Measurements from ENCODE around the gene CTRL. TPM values are rescaled to one million over a fixed set of nuclear protein-coding genes. Genes with fewer than 3 reads are reported as not detected.
"Not testable (repeated sequence)": the region's sequence is repeated elsewhere in the genome, so short reads cannot be mapped to it uniquely, and the experiment has no call there.

CTRL gene
- total RNA-seq, 1 donor from 2014 or later, result 1.1 TPM

DNA sequence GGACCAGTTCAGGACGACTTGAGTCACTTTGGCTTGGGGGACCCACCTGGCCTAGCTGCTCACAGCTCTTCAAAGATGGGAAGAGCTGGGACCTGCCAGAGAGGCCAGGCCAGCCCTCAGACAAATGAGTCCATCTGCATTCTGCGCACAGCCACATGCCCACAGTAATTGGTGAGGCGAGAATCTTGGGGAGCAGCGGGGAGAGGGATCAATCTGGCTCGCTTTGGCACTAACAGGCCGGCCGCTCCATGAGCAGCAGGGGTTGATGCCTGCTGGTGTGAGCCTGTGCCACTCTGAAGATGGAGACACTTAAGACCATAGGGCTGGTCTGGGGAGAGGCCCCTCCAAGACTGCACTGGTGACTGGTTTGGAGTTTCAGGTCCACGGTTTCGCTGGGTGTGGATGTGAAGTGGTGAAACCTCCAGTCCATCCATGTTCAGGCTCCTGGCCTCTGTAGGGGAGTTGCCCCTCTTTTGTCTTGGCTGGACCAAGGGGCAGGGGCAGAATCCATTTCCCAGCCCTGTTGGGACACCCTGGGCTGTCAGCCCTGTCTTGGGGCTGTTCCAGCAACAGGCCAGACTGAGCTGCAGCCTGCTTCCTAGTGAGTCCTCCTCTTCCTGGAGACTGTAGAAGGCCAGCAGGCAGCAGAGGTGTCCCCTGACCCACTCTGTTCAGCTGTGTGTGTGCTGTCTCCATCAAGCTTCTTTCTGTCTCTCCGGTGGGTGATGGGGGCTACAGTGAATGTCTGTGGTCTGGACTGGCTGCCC lies 7.3 kb downstream of the CTRL start:
- DNase-seq (ENCODE audit: low spot score), result no peak

DNA sequence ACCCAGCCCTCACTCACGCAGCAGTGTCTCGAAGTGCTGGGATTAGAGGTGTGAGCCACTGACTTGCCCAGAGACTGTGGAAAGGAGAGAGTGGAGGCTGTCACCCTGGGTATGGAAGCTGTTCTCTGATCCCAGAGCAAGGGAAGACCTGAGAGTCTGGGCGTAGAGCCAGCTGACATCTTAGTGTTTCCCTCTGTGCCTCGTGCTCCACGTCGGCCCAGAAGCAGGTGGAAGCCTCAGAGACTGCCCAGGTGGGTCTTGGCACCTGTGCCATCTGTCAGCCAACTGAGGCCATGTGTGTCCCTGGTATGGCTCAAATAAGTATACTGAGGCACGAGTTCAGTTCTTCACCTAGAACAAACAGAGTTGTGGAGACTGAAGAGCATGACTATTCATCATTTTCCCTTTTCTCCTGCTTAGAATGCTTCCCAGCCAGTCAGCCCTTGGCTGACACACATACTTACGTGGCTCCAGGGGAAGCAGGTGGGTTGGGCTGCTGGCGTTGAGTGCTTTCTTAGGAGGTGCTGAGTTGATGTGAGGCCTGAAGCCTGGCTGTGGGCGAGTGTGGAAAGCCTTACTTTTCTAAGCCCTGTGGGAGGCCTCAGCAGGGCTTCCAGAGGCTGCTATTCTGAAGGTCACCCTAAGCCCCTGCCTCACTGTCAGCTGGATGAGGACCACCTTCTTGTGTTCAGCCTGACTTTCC lies 8.1 kb downstream of the CTRL start:
- no peak for DNase-seq (ENCODE audit: low spot score)

DNA sequence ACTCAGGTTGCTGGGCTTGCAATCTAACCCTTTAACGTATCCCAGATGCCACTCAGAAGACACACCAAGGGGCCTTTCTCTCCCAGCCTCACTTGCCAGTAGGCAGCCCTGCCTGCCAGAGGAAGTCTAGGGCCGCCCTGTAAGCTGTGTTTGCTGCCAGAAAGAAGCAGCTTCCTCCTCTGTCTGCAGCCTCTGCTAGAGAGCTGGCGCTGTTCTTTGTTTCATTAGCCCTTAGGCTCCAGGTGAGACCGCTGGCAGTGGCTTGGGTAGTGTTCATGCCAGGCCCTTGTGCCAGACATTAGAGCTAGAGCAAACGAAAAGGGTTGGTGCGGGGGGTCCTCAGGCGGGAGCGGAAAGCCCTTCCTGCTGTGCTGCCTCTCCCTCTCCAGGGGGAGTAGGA lies 8.9 kb downstream of the CTRL start:
- no peak for DNase-seq (ENCODE audit: low spot score)

DNA sequence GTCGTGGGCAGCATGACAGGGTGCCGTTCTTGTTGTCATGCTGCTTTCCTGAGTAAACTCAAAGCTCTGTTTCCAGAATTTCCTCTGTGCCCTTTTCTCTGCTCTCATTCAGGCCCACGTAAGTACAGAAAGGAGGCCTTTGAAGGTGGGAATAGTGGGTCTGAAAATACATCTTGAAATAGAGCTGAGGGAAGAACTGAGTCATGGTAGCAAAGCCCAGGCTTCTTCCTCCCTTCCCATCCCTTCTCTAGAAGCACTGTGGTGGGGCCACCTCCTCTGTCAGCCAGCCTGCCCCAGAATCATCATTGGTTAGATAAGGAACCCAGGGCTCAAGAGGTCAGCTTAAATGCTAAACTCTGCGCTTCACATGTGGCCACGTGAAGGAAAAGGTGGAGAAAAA lies 9.4 kb downstream of the CTRL start:
- no peak for DNase-seq (ENCODE audit: low spot score)

DNA sequence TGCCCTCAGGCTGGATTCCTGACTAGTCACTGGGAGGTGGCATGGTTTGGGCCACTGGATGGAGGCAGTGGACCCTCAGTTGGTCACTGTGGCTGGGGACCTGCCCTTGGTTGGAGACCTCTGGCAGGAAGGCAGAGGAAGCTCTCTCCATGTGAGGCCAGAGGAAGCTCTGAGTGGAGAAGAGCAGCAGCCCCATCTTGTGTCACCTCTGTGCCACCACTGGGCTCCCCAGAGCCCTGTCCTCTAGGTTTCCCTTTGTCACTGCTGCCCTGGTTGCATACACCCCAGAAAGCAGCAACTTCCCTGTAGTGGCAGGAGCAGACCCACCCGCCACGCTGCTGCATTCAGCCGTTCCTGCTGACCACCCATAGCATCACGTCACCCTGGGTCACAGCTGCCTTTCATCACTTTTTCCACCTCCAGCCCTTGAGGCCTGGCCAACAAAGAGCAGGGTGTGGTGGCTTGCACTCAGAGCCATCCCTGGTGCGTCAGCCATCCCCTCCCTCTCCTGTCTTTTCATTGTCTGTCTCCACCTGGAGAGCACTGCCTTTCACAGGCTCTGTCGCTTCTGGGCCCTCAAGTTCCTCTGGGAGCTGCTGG lies 11.9 kb downstream of the CTRL start:
- no peak for DNase-seq (ENCODE audit: low spot score)

DNA sequence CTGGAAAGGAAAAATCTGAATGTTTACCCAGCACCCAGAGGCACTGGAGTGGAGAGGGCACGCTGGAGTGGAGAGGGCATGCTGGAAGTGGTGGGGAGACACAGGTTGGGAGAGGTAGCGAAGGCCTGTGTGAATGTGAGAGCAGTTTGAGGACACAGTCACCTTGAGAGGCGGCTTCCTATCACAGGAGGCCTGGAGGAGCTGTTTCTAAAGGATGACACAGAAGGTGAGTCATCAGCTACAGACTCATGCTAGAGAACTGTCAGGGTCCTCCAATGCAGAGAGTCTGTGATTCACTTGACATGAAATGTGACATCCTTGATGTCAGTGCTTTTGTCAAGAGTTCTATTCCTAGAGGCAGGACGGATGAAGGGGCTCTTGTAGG lies 13.8 kb downstream of the CTRL start:
- DNase-seq (ENCODE audit: low spot score), result no peak

DNA sequence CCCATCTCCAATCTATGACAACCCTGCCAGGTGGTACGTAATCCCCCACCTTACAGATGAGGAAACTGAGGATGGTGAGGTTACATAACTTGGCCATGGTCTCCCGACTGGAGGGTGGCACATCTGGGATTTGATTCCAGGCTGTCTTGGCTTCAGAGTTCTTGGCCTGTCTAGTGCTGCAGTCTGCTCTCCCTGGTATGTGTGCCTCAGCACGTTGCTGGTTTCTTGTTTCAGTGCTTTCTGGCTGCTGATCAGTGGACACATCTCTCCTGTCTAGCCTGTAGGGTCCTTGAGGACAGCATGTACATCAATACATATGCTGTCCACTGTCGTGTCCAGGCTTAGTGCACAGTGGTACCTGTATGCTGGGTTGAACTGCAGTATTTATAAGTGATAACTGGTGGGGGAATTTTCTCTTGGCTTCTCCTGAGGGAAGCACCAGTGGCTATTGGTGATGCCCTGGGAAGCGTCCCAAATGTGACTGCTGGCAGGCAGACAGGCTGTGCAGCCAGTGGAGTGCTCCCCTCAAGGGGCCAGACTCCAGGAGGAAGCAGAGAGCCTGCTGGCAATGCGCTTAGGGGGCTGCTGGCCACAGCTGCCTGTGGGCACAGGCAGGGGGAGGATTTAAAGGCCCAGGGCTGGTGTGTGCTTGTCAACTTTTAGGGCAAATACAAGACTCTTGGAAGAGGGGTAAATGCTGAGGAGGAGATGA lies 14.4 kb downstream of the CTRL start:
- no peak for DNase-seq (ENCODE audit: low spot score)

DNA sequence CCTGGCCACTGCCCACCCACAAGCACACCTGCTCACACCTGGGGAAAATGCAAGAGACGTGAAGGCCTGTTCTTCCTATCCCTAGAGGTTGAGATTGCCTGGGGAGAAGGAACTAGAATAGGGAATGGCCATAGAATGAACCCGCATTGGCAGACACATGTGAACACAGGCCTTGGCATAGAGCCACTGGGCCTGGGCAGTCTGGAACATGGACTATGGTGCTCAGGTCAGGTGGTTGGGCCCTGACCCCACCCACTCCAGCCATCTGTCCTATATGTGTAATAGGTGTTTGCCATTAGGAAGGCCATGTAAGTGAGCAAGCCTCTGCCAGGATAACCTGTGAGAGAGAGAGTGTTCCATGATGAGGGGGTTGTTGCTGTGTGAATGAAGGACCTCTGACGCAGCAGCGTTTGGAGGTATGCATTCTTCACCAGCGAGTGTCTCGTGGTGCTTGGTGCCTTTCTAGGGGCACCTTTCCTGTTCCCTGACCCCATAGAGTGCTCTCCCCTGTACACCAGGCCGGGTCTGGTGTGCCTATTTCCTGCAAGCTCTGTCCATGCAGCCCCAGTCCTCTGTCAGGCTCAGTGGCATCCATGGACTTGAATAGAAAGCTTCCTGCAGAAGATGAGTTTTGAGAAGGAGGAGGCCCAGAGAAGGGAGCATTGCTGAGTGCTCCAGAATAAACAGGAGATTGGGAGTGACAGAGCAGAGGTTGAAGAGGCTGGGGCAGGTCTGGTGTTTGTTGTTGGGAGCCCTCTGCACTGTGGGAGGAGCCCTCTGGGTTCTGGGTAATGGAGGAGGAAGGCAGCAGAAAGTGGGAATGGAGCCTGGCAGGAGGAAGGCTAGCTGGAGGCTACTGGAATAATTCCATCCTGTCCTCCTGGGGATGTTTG lies 15.6 kb downstream of the CTRL start:
- DNase-seq (ENCODE audit: low spot score), result no peak

DNA sequence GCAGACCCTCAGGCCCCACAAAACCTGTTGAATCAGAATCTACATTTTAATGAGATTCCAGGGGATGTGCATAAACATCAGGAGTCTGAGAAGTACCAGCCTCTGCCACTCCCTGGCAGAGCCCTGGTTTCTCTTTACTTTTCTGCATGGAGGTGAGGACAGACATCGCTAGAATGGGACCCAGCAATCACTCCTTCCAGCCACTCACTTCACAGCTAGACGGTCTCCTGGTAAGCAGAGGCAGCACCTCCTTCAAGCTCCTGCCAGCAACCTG lies 16.2 kb downstream of the CTRL start:
- not testable (repeated sequence) for DNase-seq (ENCODE audit: low spot score)

DNA sequence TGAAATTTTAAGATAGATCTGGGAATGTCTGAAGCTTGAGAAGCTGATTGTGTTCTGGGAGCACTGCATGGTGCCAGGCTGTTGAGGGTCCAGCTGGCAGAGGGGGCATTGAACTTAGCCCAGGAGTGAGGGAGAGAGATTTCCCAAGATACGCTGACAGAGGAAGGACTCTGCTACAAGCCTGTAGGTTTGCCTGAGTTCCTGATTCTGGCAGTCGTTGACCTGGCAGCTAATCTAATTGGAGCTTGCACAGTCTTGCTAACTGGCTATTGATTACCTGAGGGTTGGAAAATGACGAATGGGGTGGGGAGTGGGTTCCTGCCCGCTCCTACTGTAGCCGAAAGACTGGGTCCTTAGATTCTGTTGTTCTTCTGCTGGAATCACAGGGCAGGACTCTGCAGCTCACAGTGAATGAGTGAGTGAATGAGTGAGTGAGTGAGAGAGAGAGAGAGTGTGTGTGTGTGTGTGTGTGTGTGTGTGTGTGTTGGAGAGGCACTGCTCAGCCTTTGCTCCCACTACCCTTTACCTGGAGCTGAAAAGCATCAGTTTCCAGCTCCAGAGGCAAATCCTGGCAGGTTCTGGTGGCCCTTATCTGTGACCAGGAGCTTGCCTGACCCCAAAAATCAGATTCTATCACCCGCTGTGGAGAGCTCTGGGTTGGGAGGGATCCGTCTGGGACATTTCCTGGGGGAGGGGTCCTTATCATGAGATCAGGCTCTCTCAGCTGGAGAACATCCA lies 16.7 kb downstream of the CTRL start:
- DNase-seq (ENCODE audit: low spot score), result no peak

DNA sequence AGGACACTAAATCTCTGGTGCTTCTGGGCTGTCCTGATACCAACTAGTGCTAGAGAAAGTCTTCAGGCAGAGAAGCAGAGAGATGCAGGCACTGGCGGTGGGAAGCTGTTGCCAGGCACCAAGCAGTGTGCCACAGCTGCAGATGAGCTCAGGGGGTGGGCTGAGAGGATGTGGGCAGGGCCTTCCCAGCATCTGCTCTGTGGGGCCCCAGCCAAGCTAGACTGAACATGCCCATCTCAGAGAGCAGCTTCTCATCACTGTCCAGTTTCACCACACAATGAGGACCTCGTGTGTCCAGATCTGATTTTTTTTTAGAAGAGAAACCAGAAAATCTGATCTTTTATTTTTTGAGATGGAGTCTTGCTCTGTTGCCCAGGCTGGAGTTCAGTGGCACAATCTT lies 21.5 kb downstream of the CTRL start:
- no peak for DNase-seq (ENCODE audit: low spot score)

DNA sequence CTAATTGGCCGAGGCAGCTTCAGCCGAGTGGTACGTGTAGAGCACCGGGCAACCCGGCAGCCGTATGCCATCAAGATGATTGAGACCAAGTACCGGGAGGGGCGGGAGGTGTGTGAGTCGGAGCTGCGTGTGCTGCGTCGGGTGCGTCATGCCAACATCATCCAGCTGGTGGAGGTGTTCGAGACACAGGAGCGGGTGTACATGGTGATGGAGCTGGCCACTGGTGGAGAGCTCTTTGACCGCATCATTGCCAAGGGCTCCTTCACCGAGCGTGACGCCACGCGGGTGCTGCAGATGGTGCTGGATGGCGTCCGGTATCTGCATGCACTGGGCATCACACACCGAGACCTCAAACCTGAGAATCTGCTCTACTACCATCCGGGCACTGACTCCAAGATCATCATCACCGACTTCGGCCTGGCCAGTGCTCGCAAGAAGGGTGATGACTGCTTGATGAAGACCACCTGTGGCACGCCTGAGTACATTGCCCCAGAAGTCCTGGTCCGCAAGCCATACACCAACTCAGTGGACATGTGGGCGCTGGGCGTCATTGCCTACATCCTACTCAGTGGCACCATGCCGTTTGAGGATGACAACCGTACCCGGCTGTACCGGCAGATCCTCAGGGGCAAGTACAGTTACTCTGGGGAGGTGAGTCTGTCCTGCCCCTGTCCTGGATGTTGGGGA lies 22.5 kb downstream of the CTRL start:
- DNase-seq (ENCODE audit: low spot score), result no peak

DNA sequence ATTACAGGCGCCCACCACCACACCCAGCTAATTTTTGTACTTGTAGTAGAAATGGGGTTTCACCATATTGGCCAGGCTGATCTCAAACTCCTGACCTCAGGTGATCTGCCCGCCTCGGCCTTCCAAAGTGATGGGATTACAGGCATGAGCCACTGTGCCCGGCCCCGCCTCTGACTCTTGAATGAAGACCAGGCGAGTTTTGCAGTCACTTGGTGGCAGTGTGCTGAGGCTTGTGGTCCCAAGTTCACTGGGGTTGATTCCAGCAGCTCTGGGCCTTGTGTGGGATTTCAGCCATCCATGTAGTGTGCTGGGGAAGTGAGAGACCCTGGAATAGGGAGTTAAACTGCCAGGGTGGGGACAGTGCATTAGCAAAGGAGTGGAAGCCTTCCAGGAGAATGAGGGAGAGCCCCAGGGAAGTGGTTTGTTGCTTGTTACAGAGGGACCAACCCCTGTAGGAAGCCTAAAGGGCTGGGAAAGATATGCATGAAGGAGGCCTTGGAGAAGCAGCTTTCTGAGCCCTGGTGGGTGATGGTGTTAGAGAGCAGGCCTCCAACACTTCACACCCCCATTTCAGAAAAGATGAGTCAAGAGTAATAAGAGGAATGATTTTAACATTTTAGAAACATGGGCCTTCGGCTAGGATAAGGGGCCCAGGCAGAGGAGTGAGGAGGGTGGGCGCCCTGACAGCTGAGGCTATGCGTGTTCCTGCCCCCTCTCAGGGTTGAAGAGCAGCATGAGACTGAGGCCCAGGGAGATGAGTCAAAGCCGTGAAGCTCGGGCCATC lies 24.1 kb downstream of the CTRL start:
- no peak for DNase-seq (ENCODE audit: low spot score)

DNA sequence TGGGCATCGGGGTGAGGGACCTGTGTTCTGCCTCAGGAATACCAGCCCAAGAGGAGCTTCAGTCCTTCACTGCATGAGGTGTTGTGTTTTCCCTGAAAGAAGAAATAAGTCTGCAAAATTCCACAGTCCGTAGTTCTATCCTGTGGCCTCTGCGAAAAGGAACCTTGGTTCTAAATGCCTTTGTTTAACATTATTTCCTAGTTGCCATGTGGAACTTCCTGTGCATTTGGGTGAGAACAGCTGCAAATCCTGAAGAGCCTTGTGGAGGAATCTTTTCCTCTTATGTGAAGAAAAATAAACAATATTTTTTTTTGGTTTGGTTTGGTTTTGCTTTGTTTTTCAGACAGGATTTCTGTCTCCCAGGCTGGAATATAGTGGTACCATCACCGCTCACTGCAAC lies 28.8 kb downstream of the CTRL start:
- no peak for DNase-seq (ENCODE audit: low spot score)

DNA sequence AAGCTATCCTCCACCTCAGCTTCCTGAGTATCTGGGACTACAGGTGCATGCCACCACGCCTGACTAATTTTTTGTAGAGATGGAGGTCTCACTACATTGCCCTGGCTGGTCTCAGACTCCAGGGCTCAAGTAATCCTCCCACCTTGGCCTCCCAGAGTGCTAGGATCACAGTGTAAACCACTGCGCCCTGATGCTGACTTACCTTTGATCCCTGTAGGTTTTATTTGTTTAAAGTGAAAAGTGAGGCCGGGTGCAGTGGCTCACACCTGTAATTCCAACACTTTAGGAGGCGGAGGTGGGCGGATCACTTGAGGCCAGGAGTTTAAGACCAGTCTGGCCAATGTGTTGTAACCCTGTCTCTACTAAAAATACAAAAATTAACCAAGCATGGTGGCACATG lies 29.9 kb downstream of the CTRL start:
- DNase-seq (ENCODE audit: low spot score), result no peak

DNA sequence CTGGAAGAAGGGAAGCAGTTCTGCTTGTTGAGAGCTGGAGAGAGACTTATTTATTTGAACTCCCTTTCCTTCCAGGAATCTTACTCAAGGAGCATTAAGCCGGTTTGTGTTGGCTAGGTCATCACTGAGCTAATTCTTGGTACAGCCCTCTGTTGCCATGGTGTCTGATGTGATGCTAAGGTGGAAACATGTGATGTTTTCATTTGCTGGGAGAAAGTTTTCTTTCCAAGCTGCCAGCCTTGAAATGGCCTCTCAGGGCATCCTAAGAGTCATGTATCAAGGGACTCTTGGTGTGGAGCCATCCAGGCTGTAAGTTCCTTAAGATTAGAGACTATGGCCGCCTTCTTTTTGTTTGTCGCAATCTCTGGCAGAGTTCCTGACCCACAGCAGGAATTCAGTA lies 34.4 kb downstream of the CTRL start:
- no peak for DNase-seq (ENCODE audit: low spot score)

DNA sequence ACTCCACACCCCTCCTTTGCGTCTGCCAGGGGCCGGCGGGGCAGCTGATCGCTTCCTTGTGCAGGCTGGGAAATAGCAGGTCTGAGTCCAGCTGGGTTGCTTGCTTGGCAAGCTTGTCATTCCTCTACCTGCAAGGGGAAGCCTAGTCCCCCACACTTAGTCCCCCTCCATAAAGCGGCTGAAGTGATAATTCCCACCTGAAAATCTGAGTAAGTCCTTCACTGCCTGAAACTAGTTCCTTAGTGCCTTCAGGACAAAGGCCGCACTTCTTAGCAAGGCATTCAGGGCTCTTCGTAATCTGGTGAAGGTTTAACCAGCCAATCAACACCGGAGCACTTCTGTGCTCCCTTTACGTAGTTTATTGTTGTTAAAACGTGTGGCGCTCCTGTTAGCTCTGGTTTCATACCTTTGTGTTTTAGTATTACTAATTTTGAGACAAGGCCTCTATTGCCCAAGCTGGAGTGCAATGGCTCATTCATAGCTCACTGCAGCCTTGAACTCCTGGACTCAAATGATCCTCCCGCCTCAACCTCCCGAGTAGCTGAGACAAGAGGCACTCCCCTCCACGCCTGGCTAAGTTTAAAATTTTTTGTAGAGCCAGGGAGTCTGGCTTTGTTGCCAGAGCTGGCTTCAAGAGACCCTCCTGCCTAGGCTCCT lies 37.8 kb downstream of the CTRL start:
- DNase-seq (ENCODE audit: low spot score), result no peak

DNA sequence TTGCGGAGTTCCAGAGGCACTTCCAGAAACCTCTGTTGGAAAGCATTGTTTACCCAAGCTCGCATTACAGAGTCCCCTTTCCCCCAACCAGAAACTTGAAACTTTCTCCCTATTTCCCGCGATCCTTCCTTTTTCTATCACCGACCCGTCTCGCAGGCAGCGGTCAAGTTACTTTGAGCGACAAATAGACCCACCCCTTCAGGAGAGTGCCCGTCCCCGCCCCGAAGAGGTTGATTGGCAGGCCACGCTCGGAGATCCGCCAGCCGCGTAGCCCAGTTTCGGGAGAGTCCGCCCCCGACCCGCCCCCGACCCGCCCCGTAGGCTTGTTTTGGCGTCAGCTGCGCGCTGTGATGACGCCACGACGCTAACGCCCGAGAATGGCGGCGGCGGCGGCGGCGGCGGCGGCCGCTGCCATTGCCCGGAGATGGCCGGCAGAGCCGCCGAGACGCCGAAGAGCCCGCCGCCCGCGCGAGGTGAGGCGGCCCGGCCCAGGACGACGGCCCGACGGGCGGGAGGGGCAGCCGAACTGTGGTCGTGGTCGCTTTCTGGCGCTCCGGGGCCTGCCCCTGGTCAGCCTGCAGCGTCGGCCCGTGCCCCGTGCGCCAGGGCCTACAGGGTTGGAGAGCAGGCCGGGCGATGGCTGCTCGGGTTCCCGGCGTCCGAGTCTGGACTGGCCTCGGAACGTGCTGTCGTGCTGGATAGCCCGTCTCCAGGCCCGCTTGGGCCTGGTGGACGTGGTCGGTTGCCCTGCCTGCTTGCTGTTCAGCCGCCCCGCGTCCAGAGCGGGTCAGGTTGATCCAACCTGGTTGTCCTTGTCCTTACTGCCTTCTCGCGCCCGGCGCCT lies 38.5 kb downstream of the CTRL start, which contains the start of gene PSKH1:
Gene PSKH1, plus strand, starts transcription at position 356 of the 844 bp plus-strand sequence. CDS start 15,496 bp downstream, outside the sequence.
- peak; percentile 96 for DNase-seq (ENCODE audit: low spot score)
